IMR-90 (cell line): ENCODE results near the gene DBX1.

Experiments used
- CEBPB ChIP-seq: IDR thresholded peaks from 2 replicates; pipeline ENCODE4 v1.6.1; 2012; ENCODE audit warnings: low read depth, low read length, improper control_type of control experiment
- MXI1 ChIP-seq: IDR thresholded peaks from 2 replicates; pipeline ENCODE4 v1.6.1; 2012; ENCODE audit warnings: low read depth, mild to moderate bottlenecking, low read length, moderate library complexity, borderline replicate concordance
- POLR2A ChIP-seq: IDR thresholded peaks from 2 replicates; pipeline ENCODE4 v1.6.1; 2012; ENCODE audit warnings: mild to moderate bottlenecking, low read depth, low read length
- RFX5 ChIP-seq: IDR thresholded peaks from 2 replicates; pipeline ENCODE4 v1.8.0; 2012; ENCODE audit warnings: low read depth, mild to moderate bottlenecking, low read length, moderate library complexity
- TF ChIP-seq, protein P1 (sequence below): conservative IDR thresholded peaks from 2 replicates; pipeline ENCODE4 v1.5.1; 2012; ENCODE audit warnings: mild to moderate bottlenecking, low read depth, low read length, improper control_type of control experiment

DNA sequence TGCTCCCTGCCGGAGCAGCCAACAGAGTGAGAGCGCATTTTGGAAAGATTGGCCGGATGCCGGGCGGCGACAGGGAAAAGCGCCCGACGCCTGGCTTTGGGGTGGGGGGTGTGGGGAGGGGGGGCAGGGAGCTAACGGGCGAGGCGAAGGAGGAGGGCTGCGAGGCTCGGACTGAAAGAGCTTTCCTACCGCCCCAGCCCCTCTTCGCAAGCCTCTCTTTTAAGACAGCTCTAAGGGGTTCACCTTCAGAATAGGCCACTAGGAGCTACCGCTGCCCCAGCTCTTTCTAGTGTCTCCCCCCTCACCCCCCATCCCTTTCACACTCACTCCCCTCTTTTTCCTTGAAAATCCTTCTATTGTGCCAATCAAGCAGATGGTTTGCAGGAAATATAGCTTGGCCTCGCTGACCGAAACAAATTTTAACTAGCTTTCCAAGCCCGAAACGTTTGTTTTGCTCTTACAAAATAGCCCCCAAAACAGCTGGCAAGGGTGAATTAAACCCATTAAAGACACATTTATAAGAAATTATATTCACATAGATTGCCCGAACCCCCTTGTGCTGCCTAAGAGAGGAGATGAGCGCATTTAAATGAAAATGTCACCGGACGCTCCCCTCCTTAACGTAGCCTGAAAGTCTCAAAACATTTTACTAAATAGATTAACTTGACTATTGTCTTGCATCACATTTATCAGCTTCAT, 3.7 kb upstream of the DBX1 start:
- TF ChIP-seq POLR2A (no peak), MXI1 (no peak), RFX5 (no peak), CEBPB (no peak)
- TF ChIP-seq, protein P1, sequence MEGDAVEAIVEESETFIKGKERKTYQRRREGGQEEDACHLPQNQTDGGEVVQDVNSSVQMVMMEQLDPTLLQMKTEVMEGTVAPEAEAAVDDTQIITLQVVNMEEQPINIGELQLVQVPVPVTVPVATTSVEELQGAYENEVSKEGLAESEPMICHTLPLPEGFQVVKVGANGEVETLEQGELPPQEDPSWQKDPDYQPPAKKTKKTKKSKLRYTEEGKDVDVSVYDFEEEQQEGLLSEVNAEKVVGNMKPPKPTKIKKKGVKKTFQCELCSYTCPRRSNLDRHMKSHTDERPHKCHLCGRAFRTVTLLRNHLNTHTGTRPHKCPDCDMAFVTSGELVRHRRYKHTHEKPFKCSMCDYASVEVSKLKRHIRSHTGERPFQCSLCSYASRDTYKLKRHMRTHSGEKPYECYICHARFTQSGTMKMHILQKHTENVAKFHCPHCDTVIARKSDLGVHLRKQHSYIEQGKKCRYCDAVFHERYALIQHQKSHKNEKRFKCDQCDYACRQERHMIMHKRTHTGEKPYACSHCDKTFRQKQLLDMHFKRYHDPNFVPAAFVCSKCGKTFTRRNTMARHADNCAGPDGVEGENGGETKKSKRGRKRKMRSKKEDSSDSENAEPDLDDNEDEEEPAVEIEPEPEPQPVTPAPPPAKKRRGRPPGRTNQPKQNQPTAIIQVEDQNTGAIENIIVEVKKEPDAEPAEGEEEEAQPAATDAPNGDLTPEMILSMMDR: no peak
